ENCODE results near the gene TOB1.
"Not testable (repeated sequence)": the region's sequence is repeated elsewhere in the genome, so short reads cannot be mapped to it uniquely, and the experiment has no call there.

The TOB1 gene

GRCh38 chr17:50898369-50899004 is 32.3 kb upstream of the TOB1 start:
- DNase-seq (ENCODE audit: low spot score), result no peak

DNA sequence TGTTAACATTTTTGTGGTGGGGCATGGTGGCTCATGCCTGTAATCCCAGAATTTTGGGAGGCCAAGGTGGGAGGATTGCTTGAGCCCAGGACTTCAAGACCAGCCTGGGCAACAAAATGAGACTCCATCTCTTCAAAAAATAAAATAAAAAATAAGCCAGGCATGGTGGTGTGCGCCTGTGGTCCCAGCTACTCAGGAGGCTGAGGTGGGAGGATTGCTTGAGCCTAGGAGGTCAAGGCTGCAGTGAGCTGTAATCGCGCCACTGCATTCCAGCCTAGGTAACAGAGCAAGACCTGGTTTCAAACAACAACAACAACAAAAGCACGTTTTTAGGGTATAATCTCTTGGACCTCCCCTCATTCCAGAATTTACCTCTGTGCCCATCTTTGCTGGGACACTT is 28.4 kb upstream of the TOB1 start:
- not testable (repeated sequence) for DNase-seq (ENCODE audit: low spot score)

- DNase-seq (ENCODE audit: low spot score), result no peak
Observed at GRCh38 chr17:50893183-50893993, 27.2 kb upstream of the TOB1 start.

GRCh38 chr17:50892101-50892776 is 26.1 kb upstream of the TOB1 start:
- DNase-seq (ENCODE audit: low spot score), result no peak

DNA sequence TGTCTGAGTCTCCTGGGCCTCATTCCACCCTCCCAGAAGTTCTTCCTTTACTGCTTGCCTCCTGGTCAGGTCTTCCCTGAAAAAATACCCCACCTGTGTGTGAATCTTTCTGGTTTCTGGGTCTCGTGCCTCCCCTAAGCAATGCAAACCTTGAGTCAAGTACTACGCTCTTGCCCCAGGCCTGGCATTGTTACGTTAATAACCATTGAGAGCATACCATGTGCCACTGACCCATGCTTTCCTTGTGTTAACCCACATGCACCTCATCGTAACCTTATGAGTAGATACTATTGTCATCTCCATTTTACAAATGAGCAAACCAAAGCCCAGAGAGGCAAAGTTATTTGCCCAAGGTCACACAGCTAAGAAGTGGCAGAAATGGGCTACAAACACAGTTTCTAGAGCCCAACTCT is 25.4 kb upstream of the TOB1 start:
- no peak for DNase-seq (ENCODE audit: low spot score)

- no peak for DNase-seq (ENCODE audit: low spot score)
Observed at GRCh38 chr17:50890675-50891516, 24.7 kb upstream of the TOB1 start.

DNA sequence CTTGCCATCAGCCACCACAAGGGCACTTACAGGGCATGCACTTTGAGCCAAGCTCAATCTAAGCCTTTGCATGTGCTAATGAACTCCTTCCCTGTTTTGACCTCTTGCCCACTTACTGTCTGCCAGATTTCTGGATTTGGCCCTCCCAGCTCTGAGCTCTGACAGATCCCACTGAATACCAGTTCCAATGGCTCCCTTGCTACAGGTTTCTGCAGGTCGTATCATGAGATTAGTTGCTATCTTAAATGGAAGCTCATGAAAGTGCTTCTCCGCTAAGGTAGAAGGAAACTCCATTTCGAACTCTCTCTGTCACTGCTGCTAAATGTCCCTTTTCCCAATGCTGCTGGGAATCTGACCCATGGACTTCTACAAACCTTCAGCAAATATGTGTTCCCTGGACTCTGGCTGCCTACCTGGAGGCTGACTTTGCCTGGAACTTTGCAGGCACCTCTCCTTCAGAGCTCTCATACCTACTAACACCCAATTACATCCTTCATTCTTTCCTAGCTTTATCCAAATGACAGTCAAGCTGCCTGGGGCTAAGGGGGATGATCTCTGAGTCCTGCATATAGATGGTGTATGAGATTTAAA is 23.5 kb upstream of the TOB1 start:
- no peak for DNase-seq (ENCODE audit: low spot score)

DNA sequence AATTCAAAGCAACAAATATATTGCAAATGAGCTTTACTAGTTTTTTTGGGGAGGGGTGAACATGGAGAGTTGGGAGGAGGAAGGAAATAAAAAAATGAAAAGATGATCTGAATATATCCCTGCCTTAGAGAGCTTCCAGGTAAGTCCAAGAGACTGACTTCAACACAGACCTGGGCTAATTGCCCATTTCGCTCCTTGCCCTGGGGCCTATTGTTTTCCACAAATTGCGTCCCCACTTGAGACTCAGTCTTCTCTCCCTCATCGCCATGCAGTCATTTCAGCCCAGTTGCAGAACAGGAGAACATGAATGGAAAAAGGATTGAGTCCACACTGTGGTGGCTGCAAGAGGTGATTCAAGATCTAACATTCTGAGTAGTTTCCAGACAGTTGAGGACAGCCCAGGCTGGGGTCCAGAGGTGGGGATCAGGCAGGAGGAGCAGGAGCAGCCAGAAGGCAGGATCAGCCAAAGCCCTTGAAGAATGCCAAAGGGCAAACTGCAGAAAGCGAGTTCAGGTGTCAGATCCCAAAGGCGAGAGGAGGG is 21.6 kb upstream of the TOB1 start:
- no peak for DNase-seq (ENCODE audit: low spot score)

DNA sequence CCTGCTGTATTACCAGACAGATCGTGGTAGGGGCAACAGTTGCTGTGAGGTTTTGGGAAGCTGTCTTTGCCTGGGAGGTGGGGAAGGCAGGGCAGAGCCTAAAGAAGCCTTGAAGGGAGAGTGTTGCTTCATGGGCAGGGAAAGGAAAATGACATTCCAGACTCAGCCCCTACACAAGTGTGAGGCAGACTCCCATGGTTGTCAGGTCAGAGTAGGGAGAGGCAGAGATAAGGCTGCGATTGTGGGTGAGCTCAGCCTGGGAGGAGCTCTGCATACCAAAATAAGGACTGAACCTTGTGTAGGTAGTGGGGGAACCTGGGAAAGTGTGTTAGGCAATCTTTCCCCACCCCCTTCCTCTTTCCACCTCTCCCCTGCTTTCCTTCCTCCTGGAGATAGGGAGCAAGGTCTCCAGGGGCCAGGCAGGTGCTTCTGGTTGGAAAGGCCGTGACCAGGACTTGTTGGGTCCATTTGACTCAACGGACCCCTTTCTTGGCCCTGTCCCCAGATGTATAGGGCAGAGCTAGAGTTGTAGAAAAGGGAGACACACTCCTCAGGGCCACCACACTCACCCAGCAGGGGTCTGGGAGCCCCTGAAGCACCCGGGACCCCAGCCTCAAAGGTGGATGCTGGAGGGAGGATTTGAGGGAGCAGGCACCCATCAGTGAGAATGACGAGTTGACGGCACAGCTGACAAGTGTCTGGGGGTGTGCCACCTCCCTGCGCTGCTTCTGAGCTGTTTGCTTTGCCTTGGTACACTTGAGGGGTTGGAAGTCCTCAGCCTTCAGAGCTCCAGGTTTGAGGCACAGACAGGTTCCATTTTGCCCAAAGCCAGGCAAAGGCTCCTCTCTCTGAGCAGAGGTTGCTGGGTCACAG is 18.5 kb upstream of the TOB1 start:
- no peak for DNase-seq (ENCODE audit: low spot score)

DNA sequence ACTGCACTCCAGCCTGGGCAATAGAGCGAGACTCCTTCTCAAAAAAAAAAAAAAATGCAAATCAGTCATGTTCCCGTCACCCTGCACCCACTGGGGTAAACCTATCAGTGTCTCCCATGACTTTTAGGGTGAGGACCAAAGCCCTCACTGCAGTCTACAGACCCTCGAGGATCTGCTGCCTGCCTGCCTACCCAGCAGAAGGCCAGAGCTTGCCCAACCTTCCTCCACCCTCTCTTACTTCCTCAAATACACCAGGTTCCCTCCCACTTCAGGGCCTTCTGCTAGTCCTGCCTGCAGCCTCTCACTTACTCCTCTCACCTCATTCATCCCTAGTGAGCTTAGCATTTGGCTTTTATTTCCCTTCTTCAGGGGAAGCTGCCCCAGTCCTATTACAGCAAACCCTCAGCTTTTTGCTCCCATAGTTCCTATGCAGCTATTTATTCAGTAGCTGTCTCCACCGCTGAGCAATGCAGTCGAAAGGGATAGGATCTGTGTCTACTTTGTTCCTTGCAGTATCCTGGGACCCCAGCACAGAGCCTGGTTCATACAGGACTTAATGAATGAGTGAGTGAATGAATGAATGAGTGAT is 17.8 kb upstream of the TOB1 start:
- DNase-seq (ENCODE audit: low spot score), result no peak

GRCh38 chr17:50882851-50883250 is 16.7 kb upstream of the TOB1 start:
- no peak for DNase-seq (ENCODE audit: low spot score)

- DNase-seq (ENCODE audit: low spot score), result no peak
Observed at GRCh38 chr17:50881182-50881581, 15.0 kb upstream of the TOB1 start.

DNA sequence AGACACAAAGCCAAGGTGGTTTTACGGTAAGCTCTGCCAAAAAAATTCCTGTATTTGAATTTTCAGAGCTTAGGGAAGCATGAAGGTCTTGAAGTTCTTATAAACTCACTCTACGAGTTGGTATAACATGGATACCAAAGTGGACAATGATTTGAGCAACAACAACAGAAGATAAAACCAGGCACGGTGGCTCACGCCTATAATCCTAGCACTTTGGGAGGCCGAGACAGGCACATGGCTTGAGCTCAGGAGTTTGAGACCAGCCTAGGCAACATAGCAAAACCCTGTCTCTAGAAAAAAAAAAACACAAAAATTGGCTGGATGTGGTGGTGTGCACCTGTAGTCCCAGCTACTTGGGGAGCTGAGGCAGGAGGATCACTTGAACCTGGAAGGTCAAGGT is 12.9 kb upstream of the TOB1 start:
- DNase-seq (ENCODE audit: low spot score), result no peak

DNA sequence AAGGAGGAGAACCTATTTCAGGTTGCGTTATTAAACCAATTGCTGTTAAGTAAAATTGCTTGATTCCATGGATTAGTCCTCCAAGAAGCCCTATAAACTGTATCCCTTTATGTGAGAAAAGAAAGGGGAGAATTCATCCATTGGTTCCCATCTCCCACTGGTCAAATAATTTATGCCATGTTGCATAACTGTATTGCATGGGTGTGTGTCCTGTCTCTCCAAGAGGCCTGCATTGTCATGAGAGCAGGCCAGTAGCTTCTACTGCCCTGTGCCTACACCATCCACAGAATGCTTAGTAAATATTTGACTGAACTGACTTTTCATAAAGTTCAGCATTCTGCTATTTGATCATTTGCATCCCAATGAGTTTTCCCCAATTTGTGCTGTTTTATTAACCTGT is 11.7 kb upstream of the TOB1 start:
- DNase-seq (ENCODE audit: low spot score), result no peak

DNA sequence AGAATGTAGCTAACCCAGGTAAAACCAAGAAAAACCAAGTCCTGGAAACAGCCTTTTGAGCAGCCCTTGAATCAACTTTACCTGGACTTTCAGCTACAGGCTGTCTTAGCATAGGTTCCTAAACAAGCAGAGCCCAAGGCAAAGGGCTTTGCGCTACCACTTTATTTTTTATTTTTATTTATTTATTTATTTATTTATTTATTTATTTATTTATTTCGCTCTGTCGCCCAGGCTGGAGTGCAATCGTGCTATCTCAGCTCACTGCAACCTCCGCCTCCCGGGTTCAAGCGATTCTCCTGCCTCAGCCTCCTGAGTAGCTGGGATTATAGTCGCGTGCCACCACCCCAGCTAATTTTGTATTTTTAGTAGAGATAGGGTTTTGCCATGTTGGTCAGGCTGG is 10.9 kb upstream of the TOB1 start:
- not testable (repeated sequence) for DNase-seq (ENCODE audit: low spot score)

- no peak for DNase-seq (ENCODE audit: low spot score)
Observed at GRCh38 chr17:50875074-50875473, 8.9 kb upstream of the TOB1 start.

DNA sequence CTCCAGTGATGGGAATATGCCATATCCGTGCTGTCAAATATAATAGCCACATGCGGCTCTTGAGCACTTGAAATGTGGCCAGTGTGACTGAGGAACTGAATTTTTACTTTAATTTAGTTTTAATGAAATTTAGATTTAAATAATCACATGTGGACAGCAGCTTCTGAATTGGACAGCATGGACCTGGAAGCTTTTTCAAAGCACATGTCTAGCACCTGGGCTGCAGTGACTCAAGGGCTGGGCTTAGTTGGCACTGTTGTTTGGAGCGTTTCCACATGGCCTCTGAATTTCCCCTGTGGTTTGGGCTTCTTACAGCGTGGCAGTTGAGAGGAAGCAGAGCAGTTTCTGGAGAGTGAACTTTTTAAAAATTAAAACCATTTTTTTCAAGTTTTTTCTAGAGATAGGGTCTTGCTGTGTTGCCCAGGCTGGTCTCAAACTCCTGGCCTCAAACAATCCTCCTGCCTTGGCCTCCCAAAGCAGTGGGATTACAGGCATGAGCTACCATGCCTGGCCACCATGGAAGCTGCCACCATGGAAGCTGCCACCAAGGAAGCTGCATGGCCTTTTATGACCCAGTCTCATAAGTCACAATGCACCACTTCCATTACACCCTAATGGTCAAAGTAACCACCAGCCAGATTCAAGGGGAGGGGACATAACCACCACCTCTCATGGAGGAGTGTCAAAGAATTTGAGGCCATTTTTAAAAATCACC is 6.7 kb upstream of the TOB1 start:
- peak; percentile 71 for DNase-seq (ENCODE audit: low spot score)

DNA sequence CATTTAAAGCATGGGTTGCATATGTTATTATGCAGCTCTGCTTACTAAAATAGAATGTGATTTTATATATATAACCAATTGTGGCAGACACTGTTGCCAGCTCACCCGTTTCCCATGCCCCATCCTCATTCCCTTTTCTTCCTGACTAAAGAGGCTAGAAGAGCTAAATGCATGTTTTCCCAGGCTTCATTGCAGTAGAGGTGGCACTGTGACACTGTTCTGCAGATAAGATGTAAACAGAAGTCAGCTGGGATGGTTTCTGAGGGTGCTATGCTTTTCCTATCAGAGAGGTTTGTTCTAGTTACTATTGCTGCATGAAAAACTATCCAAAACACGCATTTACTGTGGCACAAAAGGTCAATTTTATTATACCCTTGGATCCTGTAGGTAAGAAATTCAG is 5.7 kb upstream of the TOB1 start:
- DNase-seq (ENCODE audit: low spot score), result no peak

GRCh38 chr17:50871364-50871763 is 5.2 kb upstream of the TOB1 start:
- peak; percentile 64 for DNase-seq (ENCODE audit: low spot score)

DNA sequence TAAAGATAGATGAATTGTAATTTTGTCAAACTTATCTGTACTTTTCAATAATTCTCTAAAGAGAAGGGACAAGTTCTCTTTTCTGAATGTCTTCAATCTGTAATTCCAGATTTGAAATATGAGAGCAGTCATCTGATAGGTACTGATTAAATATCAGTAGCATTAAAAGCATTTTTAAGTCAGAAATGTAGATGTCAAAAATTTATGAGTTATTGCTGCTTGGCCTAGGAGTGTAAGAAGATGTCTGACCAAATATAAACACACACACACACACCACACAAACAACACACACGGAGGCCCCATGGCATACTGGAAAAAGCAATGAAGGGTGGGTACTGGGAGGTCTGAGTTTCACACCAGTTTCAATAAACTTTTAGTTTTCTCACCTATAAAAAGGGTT is 2.4 kb upstream of the TOB1 start:
- DNase-seq (ENCODE audit: low spot score), result no peak

Data from activated CD4-positive, alpha-beta T cell treated with anti-CD3 and anti-CD28 coated beads, Interleukin-2, Interleukin-4, amounts not matched to agents 100 ng/mL and 50 ng/mL, durations not matched to agents 16 hours and 8 hours (primary cell).